Heart left ventricle (tissue), 13 donors: Measurements from ENCODE around the gene LRGUK.

Source experiments
- POLR2A ChIP-seq, 2 donors: fragments of 450-650 bp; IDR thresholded peaks; one replicate each; pipeline ENCODE4 v1.6.1; 2017; ENCODE audit warnings: antibody characterized with exemption in 2 of 2, mild to moderate bottlenecking in 2 of 2, moderate library complexity in 2 of 2
- TF ChIP-seq, protein P1 (sequence below), 12 donors: fragments of 200-600 bp; sonication (generic) in 4 of 12; IDR thresholded peaks; one replicate each; pipeline versions ENCODE4 v1.5.0 to v1.8.0; 2018 to 2022; ENCODE audit warnings: antibody characterized with exemption in 12 of 12, mild to moderate bottlenecking in 5 of 12
- donor health status: ischemic (EF 13 %, LVEDD 7.1; RV severe dilation, severe dysfunction).
- donor health status: DM: no; HTN: yes; CAD: no.
- donor health status: DM: no; HTN: no; CAD: no.
- donor health status: ischemic (EF 25% LVEDD 6.9; RV normal size, moderate dysfunction).
- donor health status: ischemic (EF 25% LVEDD 5.7; RV mildly dilated, moderate dysfunction).
- donor health status: ischemic (EF 35%, LVEDD 5.7; RV mildly dilated, moderate dysfunction).
- donor health status: nonischemic (EF 11% LVEDD 7.7; RV severe dilation, severe dysfunction).
- donor health status: DM: yes; HTN: yes; CAD: no.
- donor health status: PGD.
- donor health status: ischemic (EF 29% LVEDD 5.4; RV normal size, mild dysfunction).
- donor health status: nonischemic (EF 23%, LVEDD 6.1; RV moderate dilation, normal function).

DNA sequence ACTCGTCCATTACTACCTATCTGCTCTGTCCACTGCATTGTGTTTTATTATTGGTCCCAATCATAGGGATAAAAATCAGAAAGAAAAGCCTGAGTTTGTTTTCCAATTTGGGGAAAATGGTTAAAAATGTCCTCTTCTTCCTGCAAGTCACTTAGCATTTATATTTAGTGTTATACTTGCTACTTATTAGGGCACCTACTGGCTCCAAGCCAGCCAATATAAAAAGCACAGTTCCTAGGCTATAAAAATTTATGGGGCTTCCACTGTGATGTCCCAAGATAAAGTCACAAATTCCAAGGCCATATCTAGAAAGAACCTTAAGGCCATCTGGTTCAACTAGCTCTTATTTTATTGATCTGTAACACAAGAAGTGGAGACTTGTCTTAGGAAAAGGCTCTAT is 186.4 kb downstream of the LRGUK start:
- TF ChIP-seq, protein P1, sequence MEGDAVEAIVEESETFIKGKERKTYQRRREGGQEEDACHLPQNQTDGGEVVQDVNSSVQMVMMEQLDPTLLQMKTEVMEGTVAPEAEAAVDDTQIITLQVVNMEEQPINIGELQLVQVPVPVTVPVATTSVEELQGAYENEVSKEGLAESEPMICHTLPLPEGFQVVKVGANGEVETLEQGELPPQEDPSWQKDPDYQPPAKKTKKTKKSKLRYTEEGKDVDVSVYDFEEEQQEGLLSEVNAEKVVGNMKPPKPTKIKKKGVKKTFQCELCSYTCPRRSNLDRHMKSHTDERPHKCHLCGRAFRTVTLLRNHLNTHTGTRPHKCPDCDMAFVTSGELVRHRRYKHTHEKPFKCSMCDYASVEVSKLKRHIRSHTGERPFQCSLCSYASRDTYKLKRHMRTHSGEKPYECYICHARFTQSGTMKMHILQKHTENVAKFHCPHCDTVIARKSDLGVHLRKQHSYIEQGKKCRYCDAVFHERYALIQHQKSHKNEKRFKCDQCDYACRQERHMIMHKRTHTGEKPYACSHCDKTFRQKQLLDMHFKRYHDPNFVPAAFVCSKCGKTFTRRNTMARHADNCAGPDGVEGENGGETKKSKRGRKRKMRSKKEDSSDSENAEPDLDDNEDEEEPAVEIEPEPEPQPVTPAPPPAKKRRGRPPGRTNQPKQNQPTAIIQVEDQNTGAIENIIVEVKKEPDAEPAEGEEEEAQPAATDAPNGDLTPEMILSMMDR (IDR thresholded peaks at IDR 0.05) = no peak
- no peak for TF ChIP-seq POLR2A (IDR thresholded peaks at IDR 0.05)
